ENCODE measurements around the gene GALNT2. TPM values are rescaled to one million over a fixed set of nuclear protein-coding genes. Genes with fewer than 3 reads are reported as not detected.

The GALNT2 gene
- total and polyA plus RNA-seq, 9 of the 15 experiments (the other 6 are each of a cell fraction or from before 2014, with no cell fraction given) = 1.6 to 106 (median 51.9) TPM

DNA sequence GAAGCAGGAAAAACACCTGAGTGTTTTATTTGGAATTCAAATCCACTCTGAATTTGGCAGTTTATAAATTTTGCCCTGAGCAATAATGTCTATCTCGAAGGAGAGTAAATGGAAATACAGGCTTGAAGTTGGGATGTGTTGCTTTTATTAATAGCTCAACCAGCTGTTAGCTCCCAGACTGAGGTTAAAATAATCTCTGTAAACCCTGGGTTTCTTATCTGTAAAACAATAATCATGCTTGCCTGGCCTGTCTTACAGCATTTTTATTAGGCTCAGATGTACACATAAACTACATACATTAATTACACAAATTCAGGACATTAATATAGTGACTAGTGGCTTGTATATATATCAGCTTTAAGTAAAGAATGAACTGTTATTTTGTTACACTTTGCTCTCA lies 148.5 kb downstream of the GALNT2 start:
- no TSS peak for BruUV-seq (replicated peaks)
- in situ Hi-C loops (cut with MboI) = no loop called here
- H3K27ac ChIP-seq (ENCODE audit: extremely low read depth, low read depth, low read length) = no peak overlapping the region

More for the DNA sequence above, 148.5 kb downstream of the GALNT2 start:
- Histone ChIP-seq H3K4me3 (no peak overlapping the region), H3K9me1 (ENCODE audit: control insufficient read depth, insufficient read depth, low read length) (no peaks in the 10 kb centered on the region), H2AFZ (ENCODE audit: low read depth, low read length) (no peak overlapping the region), H3K9me3 (replicated peaks; ENCODE audit: control insufficient read depth, insufficient read depth, low read depth, low read length) (no peaks in the 10 kb centered on the region), H3K9ac (ENCODE audit: insufficient read depth in 1 of 2, low read depth in 2 of 2, low read length in 2 of 2) (no peak overlapping the region), H3K36me3 (ENCODE audit: control insufficient read depth, insufficient read depth, low read length) (peaks cover 5% of the 10 kb centered on the region; the same call in 1 of the 3 replicates), H3K27me3 (ENCODE audit: control insufficient read depth in 2 of 2, insufficient read depth in 2 of 2, low read length in 2 of 2) (no peaks in the 10 kb centered on the region), H3K79me2 (ENCODE audit: control insufficient read depth, insufficient read depth, low read length) (peaks cover 33% of the 10 kb centered on the region), H3K4me1 (replicated peaks in 1 of 2; ENCODE audit: control insufficient read depth in 2 of 2, insufficient read depth in 2 of 2, low read length in 2 of 2) (peaks cover 4 to 9% of the 10 kb centered on the region in 2 experiments; a peak in 2 of 5 replicates), H4K20me1 (replicated peaks; ENCODE audit: control insufficient read depth, insufficient read depth, low read length) (no peaks in the 10 kb centered on the region; the same call in none of the 2 replicates), H3K4me2 (ENCODE audit: insufficient read depth, low read length) (no peak overlapping the region)
- TF ChIP-seq ZNF551 (CRISPR knock-in tag; IDR thresholded peaks at IDR 0.05) (no peak), PCBP2 (IDR thresholded peaks at IDR 0.05; ENCODE audit: low read depth, low read length, poor library complexity, severe bottlenecking) (no peak), RB1 (IDR thresholded peaks at IDR 0.05; ENCODE audit: low read depth) (no peak), MAFK (IDR thresholded peaks at IDR 0.05; ENCODE audit: low read length) (no peak), PHTF2 (CRISPR knock-in tag; IDR thresholded peaks at IDR 0.05) (no peak), CCNT2 (IDR thresholded peaks at IDR 0.05; ENCODE audit: borderline replicate concordance, extremely low read depth, insufficient read length, low read depth, low read length) (no peak), HMGN3 (IDR thresholded peaks at IDR 0.05; ENCODE audit: borderline replicate concordance, extremely low read depth, insufficient read length, low read depth, low read length) (no peak), RBM15 (IDR thresholded peaks at IDR 0.05; ENCODE audit: insufficient read depth, low read length) (no peak), ARNT (IDR thresholded peaks at IDR 0.05) (no peak), NFATC3 (IDR thresholded peaks at IDR 0.05) (no peak), NBN (IDR thresholded peaks at IDR 0.05; ENCODE audit: low read depth) (no peak), THRB (CRISPR knock-in tag; conservative IDR thresholded peaks at IDR 0.05) (no peak), ZNF24 (IDR thresholded peaks at IDR 0.05) (no peak), FIP1L1 (IDR thresholded peaks at IDR 0.05; ENCODE audit: low read depth, low read length, poor library complexity, severe bottlenecking) (no peak), ZBTB11 (CRISPR knock-in tag; IDR thresholded peaks at IDR 0.05) (no peak), SREBF2 (CRISPR knock-in tag; IDR thresholded peaks at IDR 0.05) (no peak), RBM17 (IDR thresholded peaks at IDR 0.05; ENCODE audit: borderline replicate concordance, low read depth, low read length) (no peak)
- ChIA-PET CTCF (ENCODE audit: low intra/inter-chr PET ratio) (no interaction called here), POLR2A (interaction anchor here (0.6 to 3.3 kb wide), 3 partner anchors 10 to 554 kb away, joined by 3 to 17 read pairs (median 4); no protein-coding TSS in a partner anchor)
- intact Hi-C loops (cut with micrococcal nuclease) = no loop called here
- no peak for ATAC-seq
- 86% methylated on average over 1 of the region's 1 CpG for WGBS (ENCODE audit: insufficient coverage, low coverage, missing lambda C conversion rate)
- no peak for DNase-seq (ENCODE audit: extremely low read depth in 1 of 4, low spot score in 3 of 4)
- no peak for FAIRE-seq

Measured in K562 (cell line).